Neural cell (in vitro differentiated cells): ENCODE measurements around the gene MAPK8IP3.

Experiments
- EZH2 ChIP-seq: fragments of 200-600, 300-800 bp; shearing (Covaris generic), sonication (generic); IDR thresholded peaks from 2 replicates; pipeline ENCODE4 v1.6.1; 2014; ENCODE audit warnings: antibody characterized with exemption, low read length, borderline replicate concordance, mild to moderate bottlenecking; ENCODE audit not compliant: insufficient read depth, poor library complexity, severe bottlenecking
- POLR2AphosphoS5 ChIP-seq: IDR thresholded peaks from 2 replicates; pipeline ENCODE4 v1.6.1; 2012
- RAD21 ChIP-seq: fragments of 450-650 bp; conservative IDR thresholded peaks from 2 replicates; pipeline ENCODE4 v1.6.1; 2014; ENCODE audit warnings: antibody characterized with exemption, mild to moderate bottlenecking, moderate library complexity
- TAF1 ChIP-seq: IDR thresholded peaks from 2 replicates; pipeline ENCODE4 v1.6.1; 2012; ENCODE audit warnings: low read depth
- TF ChIP-seq, protein P1 (sequence below): fragments of 450-650 bp; IDR thresholded peaks from 2 replicates; pipeline ENCODE4 v1.5.1; 2014; ENCODE audit warnings: antibody characterized with exemption, mild to moderate bottlenecking, moderate library complexity; ENCODE audit not compliant: poor library complexity, severe bottlenecking

DNA sequence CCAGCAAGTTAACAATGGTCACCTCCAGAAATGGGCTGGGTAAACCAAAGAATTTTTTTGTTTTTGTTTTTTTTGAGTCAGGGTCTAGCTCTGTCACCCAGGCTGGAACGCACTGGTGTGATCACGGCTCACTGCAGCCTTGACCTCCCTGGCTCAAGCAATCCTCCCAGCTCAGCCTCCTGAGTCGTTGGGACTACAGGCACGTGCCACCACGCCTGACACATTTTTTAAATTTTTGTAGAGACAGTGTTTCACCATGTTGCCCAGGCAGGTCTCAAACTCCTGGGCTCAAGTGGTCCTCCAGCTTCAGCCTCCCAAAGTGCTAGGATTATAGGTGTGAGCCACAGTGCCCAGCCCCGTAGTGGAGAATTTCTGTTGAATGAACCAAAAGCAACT, 74.7 kb downstream of the MAPK8IP3 start:
- TF ChIP-seq RAD21 (no peak), EZH2 (no peak), TAF1 (no peak), POLR2AphosphoS5 (no peak)
- TF ChIP-seq, protein P1, sequence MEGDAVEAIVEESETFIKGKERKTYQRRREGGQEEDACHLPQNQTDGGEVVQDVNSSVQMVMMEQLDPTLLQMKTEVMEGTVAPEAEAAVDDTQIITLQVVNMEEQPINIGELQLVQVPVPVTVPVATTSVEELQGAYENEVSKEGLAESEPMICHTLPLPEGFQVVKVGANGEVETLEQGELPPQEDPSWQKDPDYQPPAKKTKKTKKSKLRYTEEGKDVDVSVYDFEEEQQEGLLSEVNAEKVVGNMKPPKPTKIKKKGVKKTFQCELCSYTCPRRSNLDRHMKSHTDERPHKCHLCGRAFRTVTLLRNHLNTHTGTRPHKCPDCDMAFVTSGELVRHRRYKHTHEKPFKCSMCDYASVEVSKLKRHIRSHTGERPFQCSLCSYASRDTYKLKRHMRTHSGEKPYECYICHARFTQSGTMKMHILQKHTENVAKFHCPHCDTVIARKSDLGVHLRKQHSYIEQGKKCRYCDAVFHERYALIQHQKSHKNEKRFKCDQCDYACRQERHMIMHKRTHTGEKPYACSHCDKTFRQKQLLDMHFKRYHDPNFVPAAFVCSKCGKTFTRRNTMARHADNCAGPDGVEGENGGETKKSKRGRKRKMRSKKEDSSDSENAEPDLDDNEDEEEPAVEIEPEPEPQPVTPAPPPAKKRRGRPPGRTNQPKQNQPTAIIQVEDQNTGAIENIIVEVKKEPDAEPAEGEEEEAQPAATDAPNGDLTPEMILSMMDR, result no peak
